Thoracic aorta (tissue), 2 donors: ENCODE measurements around the gene DPH7. TPM values are rescaled to one million over a fixed set of nuclear protein-coding genes. Genes with fewer than 3 reads are reported as not detected.

Experiments
- ATAC-seq: fragments of 150-250 bp; one replicate; pipeline ENCODE4 v1.8.0; 2017; ENCODE audit warnings: low read depth; ENCODE audit not compliant: insufficient number of reproducible peaks, low FRiP score
- DNase-seq: peaks from one replicate; pipeline ENCODE4 v3.0.0-alpha.2; 2020; ENCODE audit warnings: low spot score
- H3K27ac ChIP-seq, 2 donors: fragments of 200-600 bp; sonication (generic); 1 replicate in 1 of 2; 2 replicates in 1 of 2; pipeline ENCODE4 v1.5.1; 2016; ENCODE audit warnings: mild to moderate bottlenecking in 2 of 2, moderate library complexity in 2 of 2
- H3K27me3 ChIP-seq: fragments of 200-600 bp; sonication (generic); replicated peaks from 2 replicates; pipeline ENCODE4 v1.6.0; 2016; ENCODE audit warnings: mild to moderate bottlenecking; ENCODE audit not compliant: insufficient read depth
- H3K36me3 ChIP-seq: fragments of 200-600 bp; sonication (generic); one replicate; pipeline ENCODE4 v1.5.1; 2016
- H3K4me1 ChIP-seq, 2 donors: fragments of 200-600 bp; sonication (generic); 1 replicate in 1 of 2; 2 replicates in 1 of 2; pipeline versions ENCODE4 v1.5.1 to v1.6.0; 2016; ENCODE audit warnings: low read depth in 2 of 2, mild to moderate bottlenecking in 1 of 2; ENCODE audit not compliant: control insufficient read depth in 1 of 2
- H3K4me3 ChIP-seq: fragments of 200-600 bp; sonication (generic); 2 replicates; pipeline ENCODE4 v1.5.1; 2016; ENCODE audit warnings: mild to moderate bottlenecking
- H3K9me3 ChIP-seq: fragments of 200-600 bp; sonication (generic); 2 replicates; pipeline ENCODE4 v1.5.1; 2016
- total RNA-seq, 2 donors: library from RNA; depleted of rRNA; stranded (reverse); fragments of >200 nt; gene quantifications; one replicate each; pipeline versions ENCODE4 v1.1.0 to v1.2.3, GENCODE V29; 2016
- TF ChIP-seq, protein P1 (sequence below): fragments of 200-600 bp; sonication (generic); IDR thresholded peaks from one replicate; pipeline ENCODE4 v1.5.1; 2019; ENCODE audit warnings: antibody characterized with exemption

Gene DPH7
- total RNA-seq, 2 donors from 2014 or later = 36.8 to 43.7 TPM

GRCh38 chr9:137593176-137593575 lies 14.5 kb upstream of the DPH7 start:
- H3K36me3 ChIP-seq = no peaks in the 10 kb centered on the region
- TF ChIP-seq, protein P1, sequence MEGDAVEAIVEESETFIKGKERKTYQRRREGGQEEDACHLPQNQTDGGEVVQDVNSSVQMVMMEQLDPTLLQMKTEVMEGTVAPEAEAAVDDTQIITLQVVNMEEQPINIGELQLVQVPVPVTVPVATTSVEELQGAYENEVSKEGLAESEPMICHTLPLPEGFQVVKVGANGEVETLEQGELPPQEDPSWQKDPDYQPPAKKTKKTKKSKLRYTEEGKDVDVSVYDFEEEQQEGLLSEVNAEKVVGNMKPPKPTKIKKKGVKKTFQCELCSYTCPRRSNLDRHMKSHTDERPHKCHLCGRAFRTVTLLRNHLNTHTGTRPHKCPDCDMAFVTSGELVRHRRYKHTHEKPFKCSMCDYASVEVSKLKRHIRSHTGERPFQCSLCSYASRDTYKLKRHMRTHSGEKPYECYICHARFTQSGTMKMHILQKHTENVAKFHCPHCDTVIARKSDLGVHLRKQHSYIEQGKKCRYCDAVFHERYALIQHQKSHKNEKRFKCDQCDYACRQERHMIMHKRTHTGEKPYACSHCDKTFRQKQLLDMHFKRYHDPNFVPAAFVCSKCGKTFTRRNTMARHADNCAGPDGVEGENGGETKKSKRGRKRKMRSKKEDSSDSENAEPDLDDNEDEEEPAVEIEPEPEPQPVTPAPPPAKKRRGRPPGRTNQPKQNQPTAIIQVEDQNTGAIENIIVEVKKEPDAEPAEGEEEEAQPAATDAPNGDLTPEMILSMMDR = no peak
- H3K9me3 ChIP-seq = no peaks in the 10 kb centered on the region
- ATAC-seq = no peak
- peaks cover 9 to 14% of the 10 kb centered on the region in 2 donors for H3K4me1 ChIP-seq
- DNase-seq = no peak
- H3K27me3 ChIP-seq = no peaks in the 10 kb centered on the region
- no peak overlapping the region for H3K27ac ChIP-seq
- H3K4me3 ChIP-seq = no peak overlapping the region

DNA sequence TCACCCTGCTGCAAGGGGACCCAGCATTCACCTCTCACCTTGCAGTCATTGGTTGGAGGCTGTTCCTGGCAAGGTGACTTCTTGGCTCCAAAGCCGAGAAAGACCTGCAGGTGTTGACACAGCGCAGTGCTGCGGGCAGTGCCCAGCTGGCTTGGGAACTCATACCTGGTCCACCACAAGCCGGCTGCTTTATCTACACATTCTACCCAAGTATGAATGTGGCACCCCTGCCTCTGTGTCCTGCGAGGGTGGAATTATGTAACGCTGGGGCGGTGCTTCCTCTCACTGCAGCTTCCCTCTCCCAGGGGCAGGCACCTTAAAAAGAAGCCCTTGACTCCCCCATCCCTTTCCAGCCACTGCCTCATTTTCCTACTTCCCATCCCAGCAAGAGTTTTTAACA lies 14.0 kb upstream of the DPH7 start:
- H3K27ac ChIP-seq = no peak overlapping the region
- no peak for DNase-seq
- no peak for ATAC-seq
- H3K9me3 ChIP-seq = no peaks in the 10 kb centered on the region
- H3K27me3 ChIP-seq = no peaks in the 10 kb centered on the region
- H3K36me3 ChIP-seq = peaks cover 4% of the 10 kb centered on the region
- peaks cover 9 to 14% of the 10 kb centered on the region in 2 donors for H3K4me1 ChIP-seq
- TF ChIP-seq, protein P1 = no peak
- H3K4me3 ChIP-seq = no peak overlapping the region

DNA sequence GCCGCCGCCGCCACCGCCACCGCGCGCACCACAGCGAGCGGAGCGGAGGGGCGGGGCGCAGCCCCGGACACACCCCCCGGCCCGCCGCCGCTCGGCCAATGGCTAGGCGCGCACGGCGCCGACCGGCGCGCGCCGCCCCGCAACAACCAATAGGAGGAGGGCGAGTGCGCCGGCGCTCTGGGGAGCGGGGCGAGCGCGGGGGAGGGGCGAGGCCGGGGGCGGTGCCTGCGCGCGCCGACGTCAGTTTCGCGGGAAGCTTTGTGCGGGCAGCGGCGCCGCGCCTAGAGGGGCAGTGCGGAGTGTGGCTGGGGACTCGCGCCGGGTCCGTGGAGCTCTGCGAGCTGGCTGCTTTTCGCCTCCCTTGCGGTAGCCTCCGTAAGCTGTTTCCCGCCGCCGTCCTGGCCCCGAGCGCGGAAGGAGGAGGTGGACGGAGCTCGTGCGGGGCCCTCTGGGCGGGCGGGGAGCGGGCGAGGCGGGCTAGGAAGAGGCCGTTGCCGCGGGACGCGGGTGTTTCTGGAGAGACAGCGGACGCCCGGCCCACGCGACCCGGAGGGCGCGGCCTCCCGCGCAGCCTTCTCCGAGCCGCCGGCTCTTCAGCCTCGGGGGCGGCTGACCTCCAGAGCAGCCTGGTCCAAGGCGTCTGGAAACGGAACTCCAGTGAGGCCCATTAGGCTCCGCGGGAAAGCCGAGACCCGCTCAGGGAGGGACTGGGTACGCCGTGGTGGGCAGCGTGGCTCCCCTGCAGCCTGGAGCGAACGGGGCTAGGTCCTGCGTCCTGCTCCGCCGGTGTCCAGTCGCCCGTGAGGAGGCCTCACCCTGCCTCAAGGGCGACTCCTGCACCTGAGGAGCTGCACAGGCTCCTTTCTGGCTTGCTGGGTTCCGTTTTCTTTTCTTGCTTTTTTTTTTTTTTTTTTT lies 12.0 kb upstream of the DPH7 start, which contains the start of gene ZMYND19:
Gene ZMYND19, minus strand, starts transcription at position 44 of the 915 bp plus-strand sequence. CDS start 249 bp downstream, outside the sequence.
- Histone ChIP-seq H3K27ac (peak within 1 kb of the TSS in 1 of 2 donors; percentile 13), H3K27me3 (no peaks in the 10 kb centered on the region), H3K4me3 (peak within 1 kb of the TSS; percentile 87), H3K36me3 (peaks cover 17% of the 10 kb centered on the region), H3K9me3 (no peaks in the 10 kb centered on the region), H3K4me1 (peaks cover 9 to 14% of the 10 kb centered on the region in 2 donors)
- ATAC-seq = peak; percentile 98
- TF ChIP-seq, protein P1 = no peak
- DNase-seq = no peak

DNA sequence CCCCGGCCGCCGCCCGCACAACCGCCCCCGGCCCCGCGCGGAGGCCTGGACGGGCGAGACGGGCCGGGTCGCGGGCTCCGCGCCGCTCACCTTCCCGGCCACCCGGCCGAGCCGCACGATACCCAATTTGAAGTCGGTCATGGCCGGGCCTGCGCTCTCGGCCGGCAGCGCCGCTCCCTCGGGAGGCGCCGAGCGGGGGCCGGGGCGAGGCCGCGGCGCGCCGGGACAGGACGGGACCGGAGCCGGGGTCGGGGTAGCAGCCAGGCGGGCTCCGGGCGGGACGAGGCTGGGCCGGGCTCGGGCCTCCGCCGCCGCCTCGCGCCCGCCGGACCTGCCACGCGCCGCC lies 11.4 kb upstream of the DPH7 start:
- peaks cover 9 to 14% of the 10 kb centered on the region in 2 donors for H3K4me1 ChIP-seq
- TF ChIP-seq, protein P1 = no peak
- H3K4me3 ChIP-seq = peak overlapping the region; percentile 81
- peaks cover 17% of the 10 kb centered on the region for H3K36me3 ChIP-seq
- no peak overlapping the region for H3K27ac ChIP-seq
- H3K27me3 ChIP-seq = no peaks in the 10 kb centered on the region
- no peak for DNase-seq
- ATAC-seq = peak; percentile 9
- H3K9me3 ChIP-seq = no peaks in the 10 kb centered on the region

- Histone ChIP-seq H3K27me3 (no peaks in the 10 kb centered on the region), H3K4me3 (peak overlapping the region; percentile 81), H3K36me3 (peaks cover 17% of the 10 kb centered on the region), H3K27ac (no peak overlapping the region), H3K4me1 (peaks cover 9 to 14% of the 10 kb centered on the region in 2 donors), H3K9me3 (no peaks in the 10 kb centered on the region)
- TF ChIP-seq, protein P1 = no peak
- ATAC-seq (peak; percentile 1), DNase-seq (no peak)
These were observed 10.9 kb upstream of the DPH7 start for GRCh38 chr9:137589441-137590122.
